Dedifferentiated amniotic fluid mesenchymal stem cell (primary cell): Measurements from ENCODE around the gene TSKU.
"Not testable (repeated sequence)": the region's sequence is repeated elsewhere in the genome, so short reads cannot be mapped to it uniquely, and the experiment has no call there.

Experiments used
- DNase-seq: peaks from one replicate; pipeline ENCODE4 v3.0.0-alpha.2; 2016; ENCODE audit errors: extremely low spot score

Gene TSKU

DNA sequence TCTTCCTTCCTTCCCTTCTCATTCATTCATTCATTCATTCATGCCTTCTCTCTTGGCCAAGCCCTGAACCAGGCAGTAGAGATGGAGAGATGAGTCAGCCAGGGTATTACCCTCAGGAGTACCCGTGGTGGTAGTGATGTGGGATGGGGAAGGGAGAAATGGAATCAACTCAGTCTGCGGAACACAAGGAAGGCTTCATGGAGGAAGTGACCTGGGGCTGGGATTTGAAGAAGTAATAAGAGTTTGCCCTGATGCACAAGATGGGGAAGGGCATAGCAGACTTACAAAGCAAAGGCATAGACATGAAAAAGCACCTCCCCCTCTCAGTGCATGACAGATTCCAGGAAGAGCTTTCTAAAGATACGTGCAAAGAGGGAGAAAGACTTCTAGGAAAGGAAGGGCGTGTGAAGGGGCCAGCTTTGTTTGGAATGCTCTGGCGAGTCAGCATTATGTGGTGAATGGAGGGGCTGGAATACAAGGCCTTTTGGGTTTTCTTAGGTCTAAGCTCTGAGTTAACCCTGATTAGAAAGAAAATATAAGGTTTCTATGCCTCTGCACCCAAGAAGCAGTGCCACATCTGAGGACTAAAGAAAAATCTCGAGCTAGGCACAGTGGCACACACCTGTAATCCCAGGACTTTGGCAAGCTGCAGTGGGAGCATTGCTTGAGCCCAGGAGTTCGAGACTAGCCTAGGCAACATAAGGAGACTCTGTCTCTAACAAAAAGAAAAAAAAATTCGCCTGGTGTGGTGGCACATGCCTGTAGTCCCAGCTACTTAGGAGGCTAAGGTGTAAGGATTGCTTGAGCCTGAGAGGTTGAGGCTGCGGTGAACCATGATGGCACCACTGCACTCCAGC lies 41.2 kb downstream of the TSKU start:
- no peak for DNase-seq

DNA sequence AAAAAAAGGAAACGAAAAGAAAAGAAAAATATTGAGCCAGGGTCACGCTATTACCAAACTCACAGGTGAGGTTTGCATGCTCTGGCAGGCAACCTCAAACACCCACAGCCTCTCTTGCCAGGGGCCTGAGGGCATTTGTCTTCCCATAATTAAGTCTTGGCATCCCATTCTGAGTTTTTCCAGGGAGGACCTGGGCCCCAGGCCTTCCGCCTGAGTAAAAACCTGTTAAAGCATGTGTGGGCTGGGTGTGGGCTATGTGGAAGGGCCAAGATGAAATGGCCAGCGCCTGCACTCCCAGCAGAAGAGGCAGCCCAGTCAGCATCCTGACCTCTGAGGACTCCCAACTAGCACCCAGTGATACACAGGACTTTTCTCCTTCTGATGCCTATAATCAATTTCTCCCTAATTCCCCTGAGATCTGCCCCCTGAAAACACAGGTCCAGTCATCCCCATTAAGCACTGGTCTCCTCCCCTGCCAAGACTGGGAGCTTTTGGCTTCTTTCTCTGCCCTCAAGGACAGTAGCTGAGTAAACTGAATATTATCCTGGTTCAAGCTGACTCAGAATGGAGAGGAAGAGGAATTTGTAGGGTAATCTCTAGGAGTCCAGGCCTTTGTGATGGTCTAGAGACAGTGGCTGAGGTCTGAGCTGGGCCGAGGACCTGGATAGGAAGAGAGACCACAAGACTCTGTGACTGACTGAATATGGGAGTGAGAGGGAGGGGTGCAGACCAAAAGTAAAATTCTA lies 42.0 kb downstream of the TSKU start:
- DNase-seq, result no peak

DNA sequence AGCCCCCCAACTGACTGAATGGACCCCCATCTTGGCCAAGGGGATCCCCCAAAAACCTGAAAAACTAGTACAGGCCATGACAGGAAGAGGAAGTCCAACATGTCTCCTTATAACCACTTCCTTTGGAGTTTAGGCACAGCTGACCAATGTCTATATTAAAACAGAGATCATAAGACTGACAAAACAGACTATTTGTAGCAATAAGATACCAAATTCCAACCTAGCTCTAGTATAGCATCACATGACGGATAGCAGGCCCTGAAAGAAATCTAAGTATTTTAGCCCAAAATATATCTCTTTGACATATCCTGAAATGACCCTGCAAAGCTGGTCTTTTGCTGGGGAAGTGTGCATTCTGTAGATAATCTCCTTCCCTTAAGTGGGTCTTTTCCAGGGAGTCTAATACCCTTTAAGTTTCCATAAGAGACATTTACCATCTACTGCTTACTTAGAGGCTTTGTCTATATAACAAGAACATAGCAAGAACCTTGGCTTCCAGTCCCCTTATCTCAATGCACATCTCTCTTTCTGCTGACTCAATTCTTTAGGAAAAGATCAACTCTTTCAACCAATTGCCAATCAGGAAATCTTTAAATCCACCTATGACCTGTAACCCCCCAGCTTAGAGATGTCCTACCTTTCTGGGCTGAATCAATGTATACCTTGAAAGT lies 42.7 kb downstream of the TSKU start:
- no peak for DNase-seq

DNA sequence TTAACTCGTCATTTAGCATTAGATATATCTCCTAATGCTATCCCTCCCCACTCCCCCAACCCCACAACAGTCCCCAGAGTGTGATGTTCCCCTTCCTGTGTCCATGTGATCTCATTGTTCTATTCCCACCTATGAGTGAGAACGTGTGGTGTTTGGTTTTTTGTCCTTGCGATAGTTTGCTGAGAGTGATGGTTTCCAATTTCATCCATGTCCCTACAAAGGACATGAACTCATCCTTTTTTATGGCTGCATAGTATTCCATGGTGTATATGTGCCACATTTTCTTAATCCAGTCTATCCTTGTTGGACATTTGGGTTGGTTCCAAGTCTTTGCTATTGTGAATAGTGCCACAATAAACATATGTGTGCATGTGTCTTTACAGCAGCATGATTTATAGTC lies 43.4 kb downstream of the TSKU start:
- DNase-seq, result not testable (repeated sequence)

DNA sequence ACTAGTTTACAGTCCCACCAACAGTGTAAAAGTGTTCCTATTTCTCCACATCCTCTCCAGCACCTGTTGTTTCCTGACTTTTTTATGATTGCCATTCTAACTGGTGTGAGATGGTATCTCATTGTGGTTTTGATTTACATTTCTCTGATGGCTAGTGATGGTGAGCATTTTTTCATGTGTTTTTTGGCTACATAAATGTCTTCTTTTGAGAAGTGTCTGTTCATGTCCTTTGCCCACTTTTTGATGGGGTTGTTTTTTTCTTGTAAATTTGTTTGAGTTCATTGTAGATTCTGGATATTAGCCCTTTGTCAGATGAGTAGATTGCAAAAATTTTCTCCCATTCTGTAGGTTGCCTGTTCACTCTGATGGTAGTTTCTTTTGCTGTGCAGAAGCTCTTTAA lies 43.8 kb downstream of the TSKU start:
- not testable (repeated sequence) for DNase-seq

DNA sequence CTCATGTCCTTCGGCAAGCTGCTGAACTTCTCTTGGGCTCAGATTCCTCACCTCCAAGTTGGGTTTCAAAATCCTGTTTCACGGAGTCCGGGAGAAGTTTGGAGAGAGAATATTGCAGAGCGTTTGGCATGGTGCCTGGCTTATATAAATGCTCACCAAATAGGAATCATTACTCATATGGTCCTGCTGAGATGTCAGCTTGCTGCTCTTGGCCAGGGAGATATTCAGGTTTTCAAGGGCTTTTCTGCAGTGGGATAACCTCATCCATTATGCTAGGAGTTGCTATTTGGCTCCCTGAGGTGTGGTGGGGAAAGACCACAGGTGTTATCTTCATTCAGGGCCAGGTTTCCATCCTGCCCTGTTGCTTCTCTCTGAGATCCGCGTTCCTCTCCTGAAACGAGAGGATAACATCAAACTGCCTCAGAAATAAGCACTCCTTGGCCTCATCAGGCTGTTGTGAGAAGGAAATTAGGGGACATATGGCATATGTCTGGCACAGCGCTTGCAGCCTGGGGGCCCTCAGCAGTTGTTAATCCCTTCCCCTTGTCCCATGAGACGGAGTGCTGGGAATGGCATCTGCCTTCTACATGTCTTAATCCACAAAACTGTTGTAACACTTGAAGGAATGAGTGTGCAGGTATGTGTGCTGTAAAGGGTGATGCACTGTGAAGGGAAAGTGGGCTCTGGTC lies 47.6 kb downstream of the TSKU start:
- peak; percentile 65 for DNase-seq

DNA sequence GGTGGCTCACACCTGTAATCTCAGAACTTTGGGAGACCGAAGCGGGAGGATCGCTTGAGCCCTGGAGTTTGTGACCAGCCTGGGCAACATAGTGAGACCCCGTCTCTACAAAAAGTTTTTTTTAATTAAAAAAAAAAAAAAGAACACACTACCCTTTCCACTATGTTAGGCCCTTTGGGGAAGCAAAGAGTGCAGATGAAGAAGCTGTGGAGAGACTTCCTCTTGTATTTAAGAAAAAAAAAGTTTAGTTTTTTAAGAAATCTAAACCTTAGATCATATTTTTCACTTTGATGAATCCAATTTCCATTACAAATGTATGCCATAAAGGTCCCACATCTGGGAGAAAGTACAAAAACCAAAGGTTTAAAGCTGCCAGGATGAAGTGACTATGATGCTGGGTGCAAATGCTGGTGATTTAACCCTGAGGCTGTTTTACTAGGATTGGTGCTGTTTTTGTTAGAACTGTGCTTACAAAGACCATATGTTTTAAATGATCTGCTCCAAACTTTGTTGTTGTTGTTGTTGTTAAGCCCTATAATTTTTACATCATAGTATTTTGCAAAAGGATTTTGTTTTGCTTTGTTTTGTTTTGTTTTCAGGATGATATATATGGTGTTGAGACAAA lies 48.6 kb downstream of the TSKU start:
- no peak for DNase-seq

DNA sequence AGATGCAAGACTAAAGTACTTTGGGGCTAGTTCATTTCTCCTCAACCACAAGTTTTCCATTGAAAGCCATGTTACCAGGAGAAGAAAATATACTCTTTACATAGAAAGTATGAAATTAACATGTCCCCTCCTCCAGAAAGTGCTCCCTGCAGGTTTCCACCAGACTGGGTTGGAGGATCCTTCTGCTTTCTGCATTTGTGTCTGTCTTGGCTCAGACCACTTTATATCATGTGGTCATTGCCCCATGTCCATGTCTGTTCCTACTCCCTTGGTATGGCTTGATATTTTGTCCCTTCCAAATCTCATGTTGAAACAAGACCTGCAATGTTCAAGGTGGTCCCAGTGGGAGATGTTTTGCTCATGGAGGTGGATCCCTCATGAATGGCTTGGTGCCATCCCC lies 49.2 kb downstream of the TSKU start:
- DNase-seq, result no peak

DNA sequence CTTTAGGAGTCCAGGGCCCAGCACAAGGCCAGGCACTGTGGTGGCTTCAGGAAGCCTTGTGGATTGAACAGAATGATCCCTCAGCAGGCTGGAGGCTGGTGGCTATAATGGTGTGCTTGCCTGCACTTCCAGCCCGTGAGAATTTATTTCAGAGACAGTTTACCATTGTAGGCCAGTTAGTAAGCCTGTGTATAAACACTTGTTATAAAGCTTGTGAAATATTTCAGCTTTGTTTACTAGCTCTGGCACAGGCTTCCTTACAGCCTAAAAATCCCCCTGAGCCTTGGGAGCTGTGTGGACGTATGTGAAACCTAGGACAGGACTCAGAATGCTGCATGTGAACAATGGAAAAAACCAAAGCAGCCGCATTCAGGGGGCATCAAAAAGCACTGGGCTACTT lies 51.0 kb downstream of the TSKU start:
- DNase-seq, result no peak

DNA sequence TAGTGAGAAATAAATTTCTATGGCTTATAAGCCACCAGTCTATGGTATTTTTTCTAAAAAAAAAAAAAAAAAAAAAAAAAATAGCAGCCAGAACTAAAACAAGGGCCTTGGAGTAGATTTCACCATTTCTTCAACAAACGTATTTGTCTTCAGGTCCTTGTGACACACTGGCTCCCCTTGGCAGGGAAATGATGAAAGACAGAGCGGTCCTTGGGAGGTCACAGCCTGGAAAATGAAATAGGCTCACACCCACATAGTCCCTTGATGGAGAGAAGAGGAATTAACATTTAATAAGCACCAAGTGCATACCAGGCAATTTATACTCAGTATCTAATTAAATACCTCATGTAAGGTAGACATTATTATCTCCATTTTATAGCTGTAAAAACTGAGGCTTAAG lies 51.9 kb downstream of the TSKU start:
- DNase-seq, result no peak

DNA sequence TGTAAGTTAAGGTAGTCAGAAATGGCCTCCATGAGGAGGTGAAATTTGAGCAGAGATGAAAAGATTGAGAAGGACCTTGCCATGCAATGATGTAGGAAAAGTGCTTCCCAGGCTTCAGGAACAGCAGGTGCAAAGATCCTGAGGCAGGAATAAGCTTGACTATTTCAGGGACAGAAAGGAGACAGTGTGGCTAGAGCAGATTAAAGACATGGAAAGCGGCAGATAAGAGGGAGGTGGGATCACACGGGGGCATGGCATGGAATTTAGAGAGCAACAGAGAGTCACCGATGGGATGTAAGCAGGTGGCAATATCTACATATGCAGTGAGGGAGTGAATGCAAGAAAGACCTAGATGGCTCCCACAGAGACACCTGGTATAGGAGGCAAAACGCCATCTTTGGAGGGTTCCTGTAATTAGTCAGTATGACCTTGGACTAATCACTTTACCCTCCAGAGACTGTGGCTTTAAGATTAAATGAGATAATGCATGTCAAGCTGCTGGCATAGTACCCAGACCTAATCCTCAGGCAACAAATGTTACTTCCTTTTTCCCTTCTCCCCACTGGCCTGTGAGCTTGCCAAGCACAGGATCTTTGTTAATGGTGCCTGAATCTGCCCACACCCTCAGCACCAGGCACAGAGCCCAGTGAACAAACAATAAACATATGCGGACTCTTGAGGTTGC lies 52.9 kb downstream of the TSKU start:
- peak; percentile 89 for DNase-seq

DNA sequence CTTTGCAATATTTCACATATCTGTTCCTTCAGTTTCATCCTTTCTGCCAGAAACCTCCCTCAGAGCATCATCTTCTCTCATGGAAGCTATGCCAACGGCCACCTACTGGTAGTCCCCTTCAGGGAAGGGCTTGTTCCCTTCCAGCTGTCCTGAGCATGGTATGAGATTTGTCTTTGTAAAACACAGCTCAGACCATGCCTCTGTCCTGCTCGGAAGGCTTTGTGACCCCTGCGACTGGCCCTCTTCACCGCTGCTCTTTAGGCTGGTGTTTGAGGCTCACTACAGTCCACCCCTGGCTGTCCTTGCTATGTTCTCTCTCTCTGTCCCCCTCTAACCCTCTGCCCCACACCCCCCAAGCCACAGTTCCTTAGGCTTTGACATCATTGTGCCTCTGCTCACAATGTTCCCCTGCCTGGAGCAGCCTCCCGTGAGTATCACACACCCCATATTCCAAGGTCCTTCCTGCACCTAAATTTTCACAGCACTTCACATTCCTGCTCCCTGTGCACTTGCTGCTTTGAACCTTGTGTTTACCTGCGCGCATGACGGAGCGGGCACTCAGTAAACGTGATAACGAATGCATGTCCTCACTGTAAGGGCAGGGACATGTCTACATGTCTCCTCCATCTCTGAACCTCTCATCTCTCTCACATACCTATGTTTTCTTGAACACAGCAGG lies 53.6 kb downstream of the TSKU start:
- DNase-seq, result no peak

DNA sequence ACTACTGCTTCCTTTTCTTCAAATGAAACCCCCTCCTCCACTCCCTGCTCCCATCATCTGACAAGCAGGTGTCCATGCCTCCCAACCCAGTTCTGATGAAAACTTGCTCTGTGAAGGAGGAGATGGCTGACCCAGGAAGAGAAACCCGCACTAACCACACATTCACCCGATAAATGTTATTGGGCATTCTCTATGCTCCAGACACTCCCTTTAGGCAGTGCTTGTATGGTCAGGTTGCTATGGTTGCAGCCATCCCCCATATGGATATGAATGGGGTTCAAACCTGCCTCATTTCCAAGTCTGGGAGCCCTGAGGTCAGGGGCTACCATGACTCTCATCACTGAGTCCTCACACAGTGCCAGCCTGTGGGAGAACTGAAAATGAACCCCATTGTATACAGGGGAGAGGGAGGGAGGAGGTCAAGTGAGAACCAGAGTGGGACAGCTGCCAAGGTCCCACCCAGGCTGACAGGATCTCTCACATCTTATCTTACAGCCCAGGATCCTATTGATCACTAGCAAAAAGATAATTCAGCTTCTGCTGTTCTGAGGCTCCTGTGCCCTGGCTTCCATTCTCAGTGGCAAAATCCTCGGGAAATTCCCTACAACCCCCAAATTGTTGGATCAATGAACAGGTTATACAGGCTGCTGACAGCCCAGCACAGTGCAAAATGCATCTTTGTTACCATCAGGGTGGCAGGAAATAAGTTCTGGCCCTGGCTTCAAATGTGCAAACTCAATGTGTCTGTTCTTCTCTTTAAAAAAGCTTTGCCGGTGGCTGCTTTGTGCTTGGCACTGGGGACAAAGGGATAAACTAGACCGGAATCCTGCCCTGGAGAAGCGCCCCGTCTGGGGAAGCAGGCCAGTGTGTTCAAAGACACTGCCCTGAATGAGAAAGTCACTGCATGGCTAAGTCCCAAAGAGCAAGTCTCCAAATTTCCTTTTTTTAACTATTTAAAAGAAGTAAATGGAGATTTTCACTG lies 54.8 kb downstream of the TSKU start:
- no peak for DNase-seq

DNA sequence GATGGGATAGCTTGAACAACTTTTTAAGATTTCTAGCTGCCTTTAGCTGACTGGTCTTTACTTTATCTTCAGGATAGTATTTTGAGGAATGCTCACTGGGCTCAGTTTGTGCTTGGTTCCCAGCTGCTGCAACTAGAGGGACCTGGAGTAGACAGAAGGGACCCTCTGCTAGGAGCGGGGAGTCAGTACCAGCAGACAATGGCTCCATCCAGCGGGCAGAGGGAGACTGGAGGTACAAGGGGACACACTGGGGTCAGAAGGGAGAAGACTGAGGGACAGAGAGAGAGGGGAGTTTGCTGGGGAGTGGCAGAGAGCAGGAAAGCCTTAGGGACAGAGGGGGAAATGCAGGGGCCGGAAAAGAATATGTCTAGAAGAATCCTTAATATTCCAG lies 55.5 kb downstream of the TSKU start:
- no peak for DNase-seq

DNA sequence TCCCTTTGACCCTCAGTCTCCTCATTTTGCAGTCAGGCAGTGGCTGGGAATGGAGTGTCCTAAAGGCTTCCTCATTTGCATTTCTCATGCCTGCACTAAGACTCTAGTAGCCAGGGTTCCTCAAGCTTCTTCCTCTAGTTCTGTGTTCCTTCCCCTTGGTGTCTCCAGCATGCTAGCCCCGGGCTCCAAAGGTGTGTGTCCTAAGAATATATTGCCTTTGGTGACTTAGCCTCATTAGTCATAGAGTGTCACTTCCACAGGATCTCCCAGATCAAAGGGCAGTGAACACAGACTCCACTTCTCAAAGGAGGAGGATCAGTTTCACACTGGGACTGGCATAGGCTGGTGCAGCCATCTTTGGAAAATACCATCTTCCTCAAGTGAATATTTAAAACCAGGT lies 56.2 kb downstream of the TSKU start:
- DNase-seq, result no peak

DNA sequence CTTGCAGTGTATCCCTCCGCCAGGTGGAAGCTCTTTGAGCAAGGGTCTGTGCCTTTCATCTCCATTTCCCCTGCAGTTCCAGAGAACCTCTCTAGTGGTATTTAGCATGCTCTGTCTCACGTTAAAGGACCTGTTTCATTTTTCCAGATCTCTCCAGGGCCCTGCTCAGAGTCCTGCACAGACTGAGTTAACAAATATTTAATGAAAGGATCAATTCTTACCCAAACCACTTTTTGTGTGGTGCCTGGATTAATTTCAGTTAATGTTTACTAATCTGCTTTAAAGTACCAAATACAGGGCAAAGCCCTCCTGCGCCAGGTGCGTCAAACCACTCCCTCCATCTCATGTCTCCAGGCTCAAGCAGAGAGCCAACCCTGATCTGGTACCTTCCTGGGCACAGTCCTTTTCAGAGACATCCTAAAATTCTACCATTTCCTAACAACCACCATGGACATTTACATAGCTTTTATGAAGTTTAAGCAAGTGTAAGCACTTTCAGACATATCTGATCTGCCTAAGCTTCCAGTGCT lies 58.8 kb downstream of the TSKU start:
- no peak for DNase-seq

DNA sequence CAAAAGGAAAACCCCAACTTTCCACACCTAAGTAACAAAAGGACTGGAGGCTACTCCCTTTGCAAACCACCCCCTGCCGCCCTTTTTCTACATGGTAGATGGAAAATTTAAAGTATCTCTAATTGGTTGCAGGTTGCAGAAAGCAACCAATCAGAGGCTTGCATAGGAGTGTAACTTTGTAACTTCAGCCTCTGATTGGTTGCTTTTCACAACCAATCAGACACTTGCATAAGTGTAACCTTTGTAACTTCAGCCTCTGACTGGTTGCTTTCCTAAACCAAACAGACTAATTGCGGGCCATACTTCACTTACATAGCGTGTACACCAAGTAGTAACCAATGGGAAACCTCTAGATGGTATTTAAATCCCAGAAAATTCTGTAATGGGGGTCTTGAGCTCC lies 60.8 kb downstream of the TSKU start:
- DNase-seq, result no peak

DNA sequence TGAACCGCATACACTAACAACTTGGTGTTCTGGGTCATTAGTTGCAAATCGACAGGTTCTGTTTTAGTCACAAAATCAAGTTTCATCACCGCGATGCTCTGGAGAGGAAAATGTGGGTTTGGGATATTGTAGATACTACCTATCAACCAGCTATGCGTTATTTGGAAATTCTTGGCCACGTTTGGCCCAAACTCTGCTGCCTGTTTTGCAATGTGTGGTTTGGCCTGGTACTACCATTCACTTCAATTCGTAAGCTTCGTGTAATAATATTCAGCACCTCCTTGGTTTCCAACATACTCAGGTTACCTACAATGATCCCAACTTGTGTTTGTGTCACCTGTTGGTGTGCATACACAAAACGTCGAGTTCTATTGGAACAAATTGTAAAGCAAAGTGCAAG lies 61.4 kb downstream of the TSKU start:
- no peak for DNase-seq

DNA sequence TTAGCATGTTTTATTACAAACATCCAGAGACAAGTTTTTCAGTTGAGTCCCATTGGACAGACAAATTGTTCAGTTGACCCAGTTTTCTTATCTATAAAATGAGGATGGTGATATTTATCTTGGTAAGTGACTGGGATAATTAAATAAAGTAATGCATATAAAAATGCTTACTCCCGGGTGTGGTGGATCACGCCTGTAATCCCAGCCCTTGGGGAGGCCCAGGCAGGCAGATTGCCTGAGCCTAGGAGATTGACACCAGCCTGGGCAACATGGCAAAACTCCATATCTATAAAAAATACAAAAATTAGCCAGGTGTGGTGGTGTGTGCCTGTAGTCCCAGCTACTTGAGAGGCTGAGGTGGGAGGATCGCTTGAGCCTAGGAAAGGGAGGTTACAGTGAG lies 61.9 kb downstream of the TSKU start:
- DNase-seq, result no peak
